Measurements from ENCODE around the gene RPS21. TPM values are rescaled to one million over a fixed set of nuclear protein-coding genes. Genes with fewer than 3 reads are reported as not detected.

The RPS21 gene
- polyA plus RNA-seq (2011; rRNA removed), result 2,351 and 2,723 TPM in 2 replicates
- polyA minus RNA-seq (2011; rRNA and poly(A)+ RNA removed), result 571 and 680 TPM in 2 replicates

DNA sequence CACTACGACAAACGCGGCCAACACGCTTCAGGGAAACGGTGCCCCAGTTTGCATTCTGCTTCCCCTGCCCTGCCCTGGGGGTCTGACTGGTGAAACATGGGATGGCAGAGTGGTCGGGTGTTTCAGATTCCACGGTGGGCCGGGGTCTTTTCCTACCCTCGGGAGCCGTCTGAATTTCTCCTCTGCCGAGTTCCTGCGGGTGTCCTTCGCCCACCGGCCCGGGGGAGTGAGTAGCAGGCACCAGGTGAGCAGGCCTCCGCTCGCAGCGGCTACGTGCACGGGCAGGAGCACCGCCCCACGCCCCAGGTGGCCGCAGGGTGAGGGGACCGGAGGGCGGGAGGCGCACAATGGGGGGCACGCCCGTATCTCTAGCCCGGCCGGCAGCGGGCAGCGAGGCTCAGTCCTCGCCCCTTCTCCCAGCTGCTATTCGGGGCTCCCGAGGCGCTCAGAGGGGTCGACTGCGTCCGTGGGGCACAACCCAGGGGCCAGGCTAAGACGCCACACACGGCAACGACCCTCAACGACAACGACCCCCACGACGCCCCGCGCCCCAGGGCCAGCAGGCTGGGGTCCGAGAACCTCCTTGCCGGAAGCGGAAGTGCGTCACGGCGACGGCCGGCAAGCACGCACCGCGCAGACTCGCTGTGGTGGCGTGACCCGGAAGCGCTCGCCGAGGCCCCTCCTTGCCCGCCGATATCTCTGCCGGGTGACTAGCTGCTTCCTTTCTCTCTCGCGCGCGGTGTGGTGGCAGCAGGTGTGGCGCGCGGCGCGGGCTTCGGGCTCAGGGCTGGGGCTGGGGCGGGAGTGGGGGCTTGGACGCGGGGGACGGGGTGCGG lies at the start of gene RPS21:
Gene RPS21, plus strand, starts transcription at position 721 of the 836 bp plus-strand sequence. CDS start 236 bp downstream, outside the sequence.
- Histone ChIP-seq H3K27me3 (ENCODE audit: control insufficient read depth, insufficient read depth, low read length) (no peaks in the 10 kb centered on the region), H3K4me3 (ENCODE audit: low read depth, low read length) (peak within 1 kb of the TSS; percentile 99), H3K27ac (ENCODE audit: low read depth, low read length) (peak within 1 kb of the TSS; percentile 61), H3K9me3 (ENCODE audit: control insufficient read depth, insufficient read depth, low read length) (no peaks in the 10 kb centered on the region)
- ChIA-PET CTCF (interaction anchor here (0.7 to 2.0 kb wide), 5 partner anchors 18 to 113 kb away, joined by 3 to 10 read pairs (median 4); no protein-coding TSS in a partner anchor), POLR2A (interaction anchor here (0.6 to 1.0 kb wide), 8 partner anchors 9 to 90 kb away, joined by 3 to 9 read pairs (median 4); no protein-coding TSS in a partner anchor)
- TF ChIP-seq, protein P1, sequence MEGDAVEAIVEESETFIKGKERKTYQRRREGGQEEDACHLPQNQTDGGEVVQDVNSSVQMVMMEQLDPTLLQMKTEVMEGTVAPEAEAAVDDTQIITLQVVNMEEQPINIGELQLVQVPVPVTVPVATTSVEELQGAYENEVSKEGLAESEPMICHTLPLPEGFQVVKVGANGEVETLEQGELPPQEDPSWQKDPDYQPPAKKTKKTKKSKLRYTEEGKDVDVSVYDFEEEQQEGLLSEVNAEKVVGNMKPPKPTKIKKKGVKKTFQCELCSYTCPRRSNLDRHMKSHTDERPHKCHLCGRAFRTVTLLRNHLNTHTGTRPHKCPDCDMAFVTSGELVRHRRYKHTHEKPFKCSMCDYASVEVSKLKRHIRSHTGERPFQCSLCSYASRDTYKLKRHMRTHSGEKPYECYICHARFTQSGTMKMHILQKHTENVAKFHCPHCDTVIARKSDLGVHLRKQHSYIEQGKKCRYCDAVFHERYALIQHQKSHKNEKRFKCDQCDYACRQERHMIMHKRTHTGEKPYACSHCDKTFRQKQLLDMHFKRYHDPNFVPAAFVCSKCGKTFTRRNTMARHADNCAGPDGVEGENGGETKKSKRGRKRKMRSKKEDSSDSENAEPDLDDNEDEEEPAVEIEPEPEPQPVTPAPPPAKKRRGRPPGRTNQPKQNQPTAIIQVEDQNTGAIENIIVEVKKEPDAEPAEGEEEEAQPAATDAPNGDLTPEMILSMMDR (IDR thresholded peaks at IDR 0.05; ENCODE audit: low read depth, low read length), result no peak
- DNase-seq (ENCODE audit: low read depth, low spot score), result peak; percentile 61

DNA sequence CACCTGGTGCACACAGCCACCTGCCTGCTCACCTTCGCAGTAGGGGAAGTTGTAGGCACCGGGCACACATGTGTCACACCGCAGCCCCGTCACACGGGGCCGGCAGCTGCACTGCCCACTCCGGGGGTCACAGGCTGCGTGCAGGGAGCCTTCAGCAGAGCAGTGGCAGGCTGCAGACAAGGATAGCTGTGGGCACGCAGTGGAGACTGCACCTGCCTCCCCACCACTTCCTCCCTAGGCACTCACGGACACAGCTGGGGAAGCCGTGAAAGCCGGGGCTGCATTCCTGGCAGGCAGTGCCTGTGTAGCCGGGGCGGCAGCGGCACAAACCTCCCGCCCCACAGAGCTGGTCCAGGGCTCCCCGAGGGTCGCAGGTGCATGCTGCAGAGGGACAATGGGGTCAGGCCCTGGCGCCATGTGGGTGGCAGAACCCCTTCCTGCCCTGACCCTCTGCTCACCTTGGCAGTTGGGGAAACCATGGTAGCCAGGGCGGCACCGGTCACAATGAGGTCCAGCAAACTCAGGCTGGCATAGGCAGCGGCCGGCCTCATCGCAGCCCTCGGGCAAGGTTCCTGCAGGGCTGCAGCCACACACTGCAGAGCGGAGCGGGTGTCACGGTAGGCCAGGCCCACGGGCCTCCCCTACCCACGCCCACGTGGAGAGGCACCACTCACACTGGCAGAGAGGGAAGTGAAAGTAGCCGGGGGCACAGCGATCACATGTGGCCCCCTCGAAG lies 49.2 kb upstream of the RPS21 start:
- TF ChIP-seq, protein P1 (IDR thresholded peaks at IDR 0.05; ENCODE audit: low read depth, low read length), result no peak
- no peak for DNase-seq (ENCODE audit: low read depth, low spot score)
- CTCF ChIA-PET, result no interaction called here
- Histone ChIP-seq H3K9me3 (ENCODE audit: control insufficient read depth, insufficient read depth, low read length) (peaks cover 5% of the 10 kb centered on the region), H3K27me3 (ENCODE audit: control insufficient read depth, insufficient read depth, low read length) (no peaks in the 10 kb centered on the region), H3K27ac (ENCODE audit: low read depth, low read length) (no peak overlapping the region), H3K4me3 (ENCODE audit: low read depth, low read length) (no peak overlapping the region)
- POLR2A ChIA-PET, result no interaction called here

DNA sequence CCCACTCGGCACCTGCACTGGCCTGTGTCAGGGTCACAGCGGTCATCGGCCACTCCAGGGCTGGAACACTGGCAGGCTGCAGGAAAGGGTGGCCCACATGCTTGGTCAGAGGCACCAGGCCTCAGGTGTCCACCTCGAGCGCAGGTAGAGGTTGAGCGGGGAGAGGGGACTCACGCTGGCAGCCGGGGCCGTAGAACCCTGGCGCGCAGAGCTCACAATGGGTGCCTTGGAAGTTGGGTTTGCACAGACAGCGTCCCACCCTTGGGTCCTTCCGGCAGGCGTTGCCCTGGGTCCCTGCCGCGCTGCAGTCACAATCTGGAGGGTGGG lies 48.6 kb upstream of the RPS21 start:
- TF ChIP-seq, protein P1 (IDR thresholded peaks at IDR 0.05; ENCODE audit: low read depth, low read length), result no peak
- no peak for DNase-seq (ENCODE audit: low read depth, low spot score)
- no peak overlapping the region for H3K27ac ChIP-seq (ENCODE audit: low read depth, low read length)
- H3K27me3 ChIP-seq (ENCODE audit: control insufficient read depth, insufficient read depth, low read length), result no peaks in the 10 kb centered on the region
- CTCF ChIA-PET, result no interaction called here
- POLR2A ChIA-PET, result no interaction called here
- no peak overlapping the region for H3K4me3 ChIP-seq (ENCODE audit: low read depth, low read length)
- H3K9me3 ChIP-seq (ENCODE audit: control insufficient read depth, insufficient read depth, low read length), result peaks cover 5% of the 10 kb centered on the region

DNA sequence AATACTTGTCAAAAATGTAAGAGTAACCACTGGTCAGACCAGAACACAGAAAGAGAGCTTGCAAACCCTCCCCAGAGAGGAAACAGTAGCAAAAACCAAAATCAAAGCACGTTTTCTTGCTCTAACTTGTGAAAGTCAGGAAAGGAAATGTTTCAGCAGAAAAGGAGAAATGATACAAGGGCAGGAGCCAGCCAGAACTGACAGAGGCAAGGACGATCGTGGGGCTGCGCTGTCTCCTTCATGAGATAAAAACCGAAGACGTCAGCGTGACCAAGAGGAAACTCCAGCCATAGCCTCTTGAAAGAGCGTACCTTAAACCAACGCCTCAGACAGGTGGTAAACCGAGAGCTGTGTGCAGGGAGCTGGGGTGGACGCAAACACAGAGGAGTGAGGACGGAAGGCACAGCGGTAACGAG lies 47.2 kb upstream of the RPS21 start:
- ChIA-PET CTCF (interaction anchor here (0.8 to 1.0 kb wide), 2 partner anchors 43 to 44 kb away, joined by 3 to 5 read pairs; no protein-coding TSS in a partner anchor), POLR2A (interaction anchor here (0.7 kb wide), 1 partner anchor 28 kb away, joined by 9 read pairs; no protein-coding TSS in a partner anchor)
- peaks cover 5% of the 10 kb centered on the region for H3K9me3 ChIP-seq (ENCODE audit: control insufficient read depth, insufficient read depth, low read length)
- TF ChIP-seq, protein P1 (IDR thresholded peaks at IDR 0.05; ENCODE audit: low read depth, low read length), result no peak
- no peak for DNase-seq (ENCODE audit: low read depth, low spot score)
- H3K4me3 ChIP-seq (ENCODE audit: low read depth, low read length), result no peak overlapping the region
- no peak overlapping the region for H3K27ac ChIP-seq (ENCODE audit: low read depth, low read length)
- no peaks in the 10 kb centered on the region for H3K27me3 ChIP-seq (ENCODE audit: control insufficient read depth, insufficient read depth, low read length)
